ENCODE measurements around the gene USP10.
"Not testable (repeated sequence)": the region's sequence is repeated elsewhere in the genome, so short reads cannot be mapped to it uniquely, and the experiment has no call there.

Gene USP10

DNA sequence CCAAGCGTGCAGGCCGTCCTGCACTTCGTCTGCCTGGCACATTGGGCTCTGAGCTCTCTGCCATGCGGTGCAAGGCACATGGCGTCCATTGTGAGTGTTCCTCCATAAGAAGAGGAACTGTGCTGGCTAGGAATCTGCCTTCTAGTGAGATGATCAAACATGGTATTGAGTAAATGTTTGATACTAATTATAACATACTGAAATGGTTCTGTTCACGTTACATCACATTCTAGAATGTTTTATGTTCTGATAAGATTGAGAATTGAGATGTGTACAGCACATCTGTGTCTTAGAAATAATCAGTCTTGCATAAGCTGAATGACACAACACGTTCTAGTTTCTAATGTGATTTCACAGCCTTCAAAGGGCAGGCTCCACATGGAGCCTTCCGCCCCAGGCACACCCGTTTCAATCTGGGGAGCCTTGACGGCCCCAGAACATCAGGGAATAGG, 42.9 kb downstream of the USP10 start:
- Histone ChIP-seq H3K4me3 (ENCODE audit: low read length, poor library complexity, severe bottlenecking) (no peak overlapping the region), H3K9me2 (replicated peaks; ENCODE audit: low read depth, low read length) (no peaks in the 10 kb centered on the region), H3K4me1 (ENCODE audit: insufficient read depth, low read length, poor library complexity, severe bottlenecking) (peaks cover 9% of the 10 kb centered on the region), H3K9me3 (ENCODE audit: insufficient read depth, low read depth, low read length) (no peaks in the 10 kb centered on the region), H3K36me3 (ENCODE audit: insufficient read depth, low read length) (peaks cover 64% of the 10 kb centered on the region), H3K9ac (ENCODE audit: low read depth, low read length, poor library complexity, severe bottlenecking) (no peak overlapping the region), H3K79me2 (ENCODE audit: insufficient read depth, low read length) (peaks cover 86% of the 10 kb centered on the region), H4K20me1 (ENCODE audit: insufficient read depth, low read length, poor library complexity, severe bottlenecking) (peaks cover 77% of the 10 kb centered on the region), H3K4me2 (ENCODE audit: low read depth, low read length, poor library complexity, severe bottlenecking) (no peak overlapping the region), H2AFZ (ENCODE audit: low read length) (no peak overlapping the region), H3K27me3 (ENCODE audit: insufficient read depth, low read length, poor library complexity, severe bottlenecking) (no peaks in the 10 kb centered on the region), H3F3A (ENCODE audit: low read depth) (no peaks in the 10 kb centered on the region)
- TF ChIP-seq, protein P1, sequence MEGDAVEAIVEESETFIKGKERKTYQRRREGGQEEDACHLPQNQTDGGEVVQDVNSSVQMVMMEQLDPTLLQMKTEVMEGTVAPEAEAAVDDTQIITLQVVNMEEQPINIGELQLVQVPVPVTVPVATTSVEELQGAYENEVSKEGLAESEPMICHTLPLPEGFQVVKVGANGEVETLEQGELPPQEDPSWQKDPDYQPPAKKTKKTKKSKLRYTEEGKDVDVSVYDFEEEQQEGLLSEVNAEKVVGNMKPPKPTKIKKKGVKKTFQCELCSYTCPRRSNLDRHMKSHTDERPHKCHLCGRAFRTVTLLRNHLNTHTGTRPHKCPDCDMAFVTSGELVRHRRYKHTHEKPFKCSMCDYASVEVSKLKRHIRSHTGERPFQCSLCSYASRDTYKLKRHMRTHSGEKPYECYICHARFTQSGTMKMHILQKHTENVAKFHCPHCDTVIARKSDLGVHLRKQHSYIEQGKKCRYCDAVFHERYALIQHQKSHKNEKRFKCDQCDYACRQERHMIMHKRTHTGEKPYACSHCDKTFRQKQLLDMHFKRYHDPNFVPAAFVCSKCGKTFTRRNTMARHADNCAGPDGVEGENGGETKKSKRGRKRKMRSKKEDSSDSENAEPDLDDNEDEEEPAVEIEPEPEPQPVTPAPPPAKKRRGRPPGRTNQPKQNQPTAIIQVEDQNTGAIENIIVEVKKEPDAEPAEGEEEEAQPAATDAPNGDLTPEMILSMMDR (conservative IDR thresholded peaks at IDR 0.05; ENCODE audit: low read length), result no peak
- no peak for TF ChIP-seq EZH2phosphoT487 (IDR thresholded peaks at IDR 0.05; ENCODE audit: borderline replicate concordance)

DNA sequence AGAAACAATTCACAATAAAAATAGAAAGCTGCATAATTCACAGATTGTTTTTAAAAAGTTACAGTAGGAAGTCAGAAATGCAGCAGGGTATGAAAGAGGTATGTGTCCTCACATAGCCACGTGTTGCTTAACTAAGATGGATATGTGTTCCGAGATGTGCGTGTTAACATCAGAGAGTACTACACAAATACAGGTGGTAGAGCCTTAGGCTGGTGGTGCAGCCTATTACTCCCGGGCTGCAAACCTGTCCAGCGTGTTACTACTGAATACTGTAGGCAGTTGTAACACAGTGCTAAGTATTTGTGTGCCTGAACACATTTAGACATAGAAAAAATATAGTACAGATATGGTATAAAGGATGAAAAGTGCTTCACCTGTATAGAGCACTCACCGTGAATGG, 46.4 kb downstream of the USP10 start:
- Histone ChIP-seq H3F3A (ENCODE audit: low read depth) (no peaks in the 10 kb centered on the region), H4K20me1 (ENCODE audit: insufficient read depth, low read length, poor library complexity, severe bottlenecking) (peaks cover 60% of the 10 kb centered on the region), H3K36me3 (ENCODE audit: insufficient read depth, low read length) (peaks cover 74% of the 10 kb centered on the region), H3K9ac (ENCODE audit: low read depth, low read length, poor library complexity, severe bottlenecking) (no peak overlapping the region), H3K4me3 (ENCODE audit: low read length, poor library complexity, severe bottlenecking) (no peak overlapping the region), H3K4me1 (ENCODE audit: insufficient read depth, low read length, poor library complexity, severe bottlenecking) (peaks cover 6% of the 10 kb centered on the region), H3K9me2 (replicated peaks; ENCODE audit: low read depth, low read length) (no peaks in the 10 kb centered on the region), H3K9me3 (ENCODE audit: insufficient read depth, low read depth, low read length) (no peaks in the 10 kb centered on the region), H2AFZ (ENCODE audit: low read length) (no peak overlapping the region), H3K4me2 (ENCODE audit: low read depth, low read length, poor library complexity, severe bottlenecking) (no peak overlapping the region), H3K27me3 (ENCODE audit: insufficient read depth, low read length, poor library complexity, severe bottlenecking) (no peaks in the 10 kb centered on the region), H3K79me2 (ENCODE audit: insufficient read depth, low read length) (peaks cover 86% of the 10 kb centered on the region)
- TF ChIP-seq, protein P1 (conservative IDR thresholded peaks at IDR 0.05; ENCODE audit: low read length), result no peak
- TF ChIP-seq EZH2phosphoT487 (IDR thresholded peaks at IDR 0.05; ENCODE audit: borderline replicate concordance), result no peak

DNA sequence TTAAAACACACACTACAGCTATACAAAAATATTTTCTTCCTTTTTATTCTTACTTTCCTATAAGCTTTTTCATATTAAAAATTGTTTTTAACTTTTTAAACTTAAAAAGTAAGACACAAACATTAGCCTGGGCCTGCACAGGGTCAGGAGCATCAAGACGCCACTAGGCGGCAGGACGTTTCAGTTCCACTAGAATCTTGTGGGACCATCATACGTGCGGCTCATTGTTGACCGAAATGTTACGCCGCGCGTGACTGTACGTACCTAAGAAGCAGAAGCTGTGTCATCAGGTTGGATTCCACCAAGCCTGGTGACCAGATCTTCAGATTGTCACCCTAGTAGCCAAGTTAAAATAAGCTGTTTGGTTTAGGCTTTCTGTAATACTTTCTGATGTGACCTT, 47.1 kb downstream of the USP10 start:
- H3K4me3 ChIP-seq (ENCODE audit: low read length, poor library complexity, severe bottlenecking), result no peak overlapping the region
- peaks cover 68% of the 10 kb centered on the region for H3K36me3 ChIP-seq (ENCODE audit: insufficient read depth, low read length)
- H3F3A ChIP-seq (ENCODE audit: low read depth), result no peaks in the 10 kb centered on the region
- peaks cover 54% of the 10 kb centered on the region for H4K20me1 ChIP-seq (ENCODE audit: insufficient read depth, low read length, poor library complexity, severe bottlenecking)
- H3K4me1 ChIP-seq (ENCODE audit: insufficient read depth, low read length, poor library complexity, severe bottlenecking), result peaks cover 10% of the 10 kb centered on the region
- peaks cover 87% of the 10 kb centered on the region for H3K79me2 ChIP-seq (ENCODE audit: insufficient read depth, low read length)
- H3K4me2 ChIP-seq (ENCODE audit: low read depth, low read length, poor library complexity, severe bottlenecking), result no peak overlapping the region
- no peak for TF ChIP-seq EZH2phosphoT487 (IDR thresholded peaks at IDR 0.05; ENCODE audit: borderline replicate concordance)
- TF ChIP-seq, protein P1 (conservative IDR thresholded peaks at IDR 0.05; ENCODE audit: low read length), result peak; percentile 57
- H2AFZ ChIP-seq (ENCODE audit: low read length), result no peak overlapping the region
- no peaks in the 10 kb centered on the region for H3K9me3 ChIP-seq (ENCODE audit: insufficient read depth, low read depth, low read length)
- H3K9me2 ChIP-seq (replicated peaks; ENCODE audit: low read depth, low read length), result no peaks in the 10 kb centered on the region
- H3K27me3 ChIP-seq (ENCODE audit: insufficient read depth, low read length, poor library complexity, severe bottlenecking), result no peaks in the 10 kb centered on the region
- no peak overlapping the region for H3K9ac ChIP-seq (ENCODE audit: low read depth, low read length, poor library complexity, severe bottlenecking)

DNA sequence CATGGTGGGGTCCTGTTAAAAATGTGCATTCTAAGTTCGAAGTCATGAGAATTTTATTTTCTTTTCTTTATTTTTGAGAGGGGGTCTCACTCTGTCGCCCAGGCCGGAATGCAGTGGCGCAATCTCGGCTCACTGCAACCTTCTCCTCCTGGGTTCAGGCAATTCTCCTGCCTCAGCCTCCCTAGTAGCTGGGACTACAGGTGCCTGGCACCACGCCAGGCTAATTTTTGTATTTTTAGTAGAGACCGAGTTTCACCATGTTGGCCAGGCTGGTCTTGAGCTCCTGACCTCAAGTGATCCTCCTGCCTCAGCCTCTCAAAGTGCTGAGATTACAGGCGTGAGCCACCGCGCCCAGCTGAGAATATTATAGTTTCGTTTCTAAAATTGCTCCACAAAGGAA, 48.4 kb downstream of the USP10 start:
- not testable (repeated sequence) for H3K9me2 ChIP-seq (replicated peaks; ENCODE audit: low read depth, low read length); H3K27me3 ChIP-seq (ENCODE audit: insufficient read depth, low read length, poor library complexity, severe bottlenecking); H3K4me3 ChIP-seq (ENCODE audit: low read length, poor library complexity, severe bottlenecking); H2AFZ ChIP-seq (ENCODE audit: low read length); H3K4me2 ChIP-seq (ENCODE audit: low read depth, low read length, poor library complexity, severe bottlenecking); H3K9ac ChIP-seq (ENCODE audit: low read depth, low read length, poor library complexity, severe bottlenecking); H3F3A ChIP-seq (ENCODE audit: low read depth); H3K9me3 ChIP-seq (ENCODE audit: insufficient read depth, low read depth, low read length)
- H3K79me2 ChIP-seq (ENCODE audit: insufficient read depth, low read length), result peaks cover 85% of the 10 kb centered on the region
- peaks cover 18% of the 10 kb centered on the region for H3K4me1 ChIP-seq (ENCODE audit: insufficient read depth, low read length, poor library complexity, severe bottlenecking)
- H4K20me1 ChIP-seq (ENCODE audit: insufficient read depth, low read length, poor library complexity, severe bottlenecking), result peaks cover 40% of the 10 kb centered on the region
- H3K36me3 ChIP-seq (ENCODE audit: insufficient read depth, low read length), result peaks cover 56% of the 10 kb centered on the region

All from Loucy (cell line).